Measurements from ENCODE around the gene ANTXRL. TPM values are rescaled to one million over a fixed set of nuclear protein-coding genes. Genes with fewer than 3 reads are reported as not detected.
"Not testable (repeated sequence)": the region's sequence is repeated elsewhere in the genome, so short reads cannot be mapped to it uniquely, and the experiment has no call there.

ANTXRL gene
- total RNA-seq, 1 experiment from 2014 or later, result not detected

DNA sequence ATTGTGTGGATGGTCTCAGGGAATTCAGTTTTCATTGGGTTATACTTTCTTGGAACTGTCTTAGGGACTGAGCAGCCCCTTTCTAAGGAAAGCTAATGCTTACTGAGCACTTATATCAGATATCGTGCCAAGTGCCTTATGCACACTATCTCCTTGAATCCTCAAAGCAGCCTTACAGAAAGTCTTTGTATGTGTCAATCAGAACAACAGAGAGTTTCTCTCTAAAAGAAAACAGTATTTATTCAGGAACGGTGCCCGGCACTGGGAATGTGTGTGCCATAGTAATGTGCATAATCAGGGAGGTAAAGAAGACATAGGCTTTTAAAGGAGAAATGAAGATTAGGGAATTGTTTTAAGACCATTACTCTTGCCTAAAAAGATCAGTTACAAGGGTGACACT is 17.3 kb downstream of the ANTXRL start:
- Mint-ChIP-seq H3K27me3 (ENCODE audit: insufficient read depth, unreplicated experiment) (no peaks in the 10 kb centered on the region), H3K27ac (ENCODE audit: low read depth, unreplicated experiment) (no peak overlapping the region), H3K9me3 (ENCODE audit: unreplicated experiment) (no peaks in the 10 kb centered on the region), H3K4me3 (ENCODE audit: unreplicated experiment) (no peak overlapping the region), H3K36me3 (ENCODE audit: insufficient read depth, unreplicated experiment) (no peaks in the 10 kb centered on the region), H3K4me1 (ENCODE audit: insufficient read depth, unreplicated experiment) (peaks cover 17% of the 10 kb centered on the region)
- intact Hi-C loops (cut with micrococcal nuclease), result no loop called here
- ChIA-PET POLR2A (interaction anchor here (0.7 kb wide), 1 partner anchor 14 kb away, joined by 3 read pairs; no protein-coding TSS in a partner anchor), CTCF (no interaction called here)
- BruUV-seq (replicated peaks), result no TSS peak
- TF ChIP-seq, protein P1, sequence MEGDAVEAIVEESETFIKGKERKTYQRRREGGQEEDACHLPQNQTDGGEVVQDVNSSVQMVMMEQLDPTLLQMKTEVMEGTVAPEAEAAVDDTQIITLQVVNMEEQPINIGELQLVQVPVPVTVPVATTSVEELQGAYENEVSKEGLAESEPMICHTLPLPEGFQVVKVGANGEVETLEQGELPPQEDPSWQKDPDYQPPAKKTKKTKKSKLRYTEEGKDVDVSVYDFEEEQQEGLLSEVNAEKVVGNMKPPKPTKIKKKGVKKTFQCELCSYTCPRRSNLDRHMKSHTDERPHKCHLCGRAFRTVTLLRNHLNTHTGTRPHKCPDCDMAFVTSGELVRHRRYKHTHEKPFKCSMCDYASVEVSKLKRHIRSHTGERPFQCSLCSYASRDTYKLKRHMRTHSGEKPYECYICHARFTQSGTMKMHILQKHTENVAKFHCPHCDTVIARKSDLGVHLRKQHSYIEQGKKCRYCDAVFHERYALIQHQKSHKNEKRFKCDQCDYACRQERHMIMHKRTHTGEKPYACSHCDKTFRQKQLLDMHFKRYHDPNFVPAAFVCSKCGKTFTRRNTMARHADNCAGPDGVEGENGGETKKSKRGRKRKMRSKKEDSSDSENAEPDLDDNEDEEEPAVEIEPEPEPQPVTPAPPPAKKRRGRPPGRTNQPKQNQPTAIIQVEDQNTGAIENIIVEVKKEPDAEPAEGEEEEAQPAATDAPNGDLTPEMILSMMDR (IDR thresholded peaks at IDR 0.05; ENCODE audit: unreplicated experiment), result no peak
- DNase-seq (ENCODE audit: unreplicated experiment), result no peak

DNA sequence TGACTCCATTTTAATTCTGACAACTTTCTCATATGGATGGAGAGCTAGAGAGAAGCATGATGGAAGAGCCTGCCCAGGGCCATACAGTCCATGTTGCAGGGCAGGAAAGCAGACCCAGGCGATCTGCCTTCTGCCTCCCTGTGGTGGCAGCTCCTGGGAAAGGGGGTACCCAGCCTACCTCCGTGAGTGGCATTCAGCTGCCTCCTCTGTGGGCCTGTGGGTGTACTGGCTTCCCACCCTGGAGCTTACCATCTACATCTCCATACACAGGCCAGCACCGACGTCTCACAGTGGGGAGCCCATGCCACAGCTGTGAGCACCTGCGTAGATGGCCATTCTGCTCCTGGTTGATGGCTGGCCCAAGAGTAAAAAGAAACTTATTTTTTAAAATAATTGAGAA is 17.9 kb downstream of the ANTXRL start:
- H3K4me3 Mint-ChIP-seq (ENCODE audit: unreplicated experiment); H3K36me3 Mint-ChIP-seq (ENCODE audit: insufficient read depth, unreplicated experiment); H3K27me3 Mint-ChIP-seq (ENCODE audit: insufficient read depth, unreplicated experiment); POLR2A ChIA-PET; DNase-seq (ENCODE audit: unreplicated experiment); intact Hi-C loops (cut with micrococcal nuclease); H3K9me3 Mint-ChIP-seq (ENCODE audit: unreplicated experiment); CTCF ChIA-PET; H3K27ac Mint-ChIP-seq (ENCODE audit: low read depth, unreplicated experiment); BruUV-seq (replicated peaks): not testable (repeated sequence)
- H3K4me1 Mint-ChIP-seq (ENCODE audit: insufficient read depth, unreplicated experiment), result peaks cover 17% of the 10 kb centered on the region

DNA sequence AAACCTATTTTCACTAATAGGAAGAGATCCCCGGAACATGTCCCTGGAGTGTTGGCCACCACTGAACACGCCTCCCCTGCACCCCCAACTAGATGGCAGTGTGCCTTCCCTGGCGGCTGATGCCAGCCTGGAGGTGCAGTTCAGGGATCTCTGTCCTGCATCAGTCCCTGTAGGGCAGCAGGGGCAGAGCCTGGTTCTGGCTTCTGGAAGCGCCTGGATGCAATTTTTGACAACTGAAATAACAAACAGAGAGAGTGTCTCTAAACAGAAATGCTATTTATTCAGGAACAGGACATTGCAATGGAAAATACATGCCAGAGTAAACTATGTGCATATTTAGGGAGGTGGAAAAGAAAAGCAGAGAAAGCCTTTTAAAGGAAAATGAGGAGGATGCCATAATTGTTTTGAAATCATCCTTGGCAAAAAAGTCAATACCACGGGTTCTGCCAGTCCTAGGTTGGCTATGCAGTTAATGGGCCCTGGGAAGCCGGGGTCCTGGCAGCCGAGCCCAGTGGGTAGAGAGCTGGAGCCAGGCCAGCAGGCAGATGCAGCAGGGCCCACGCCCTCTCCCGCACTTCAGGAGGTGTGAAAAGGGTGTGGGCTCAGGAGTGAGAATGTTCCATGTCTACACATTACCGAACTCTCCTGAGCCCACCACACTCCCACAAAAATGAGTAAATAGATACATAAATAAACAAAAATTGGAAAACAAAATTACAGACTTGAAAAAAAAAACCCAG is 18.5 kb downstream of the ANTXRL start:
- ChIA-PET POLR2A (no interaction called here), CTCF (interaction anchor here (0.8 kb wide), 1 partner anchor 1280 kb away, joined by 3 read pairs; no protein-coding TSS in a partner anchor)
- H3K36me3 Mint-ChIP-seq (ENCODE audit: insufficient read depth, unreplicated experiment), result no peaks in the 10 kb centered on the region
- H3K4me3 Mint-ChIP-seq (ENCODE audit: unreplicated experiment), result no peak overlapping the region
- H3K27me3 Mint-ChIP-seq (ENCODE audit: insufficient read depth, unreplicated experiment), result no peaks in the 10 kb centered on the region
- H3K27ac Mint-ChIP-seq (ENCODE audit: low read depth, unreplicated experiment), result no peak overlapping the region
- H3K9me3 Mint-ChIP-seq (ENCODE audit: unreplicated experiment), result no peaks in the 10 kb centered on the region
- intact Hi-C loops (cut with micrococcal nuclease), result no loop called here
- DNase-seq (ENCODE audit: unreplicated experiment), result no peak
- TF ChIP-seq, protein P1 (IDR thresholded peaks at IDR 0.05; ENCODE audit: unreplicated experiment), result no peak
- BruUV-seq (replicated peaks), result no TSS peak
- peaks cover 17% of the 10 kb centered on the region for H3K4me1 Mint-ChIP-seq (ENCODE audit: insufficient read depth, unreplicated experiment)

DNA sequence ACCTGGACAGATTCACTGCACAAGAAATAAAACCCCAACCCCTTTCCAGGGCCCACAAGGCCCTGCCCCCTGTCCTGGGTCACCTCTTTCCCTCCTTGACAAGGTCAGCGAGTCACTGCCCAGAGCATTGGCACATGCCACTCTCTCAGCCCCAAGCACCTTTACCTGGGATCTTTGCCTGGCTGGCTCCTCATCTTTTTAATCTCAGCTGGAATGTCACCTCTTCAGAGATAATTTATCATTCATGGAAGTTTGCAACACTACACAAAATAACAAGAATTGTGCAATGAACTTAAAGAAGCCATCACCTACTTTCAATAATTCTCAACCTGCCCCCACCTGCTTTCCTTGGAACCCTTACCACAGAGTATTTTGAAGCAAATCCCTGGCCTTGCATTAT is 19.2 kb downstream of the ANTXRL start:
- no peak overlapping the region for H3K4me3 Mint-ChIP-seq (ENCODE audit: unreplicated experiment)
- intact Hi-C loops (cut with micrococcal nuclease), result no loop called here
- no peaks in the 10 kb centered on the region for H3K9me3 Mint-ChIP-seq (ENCODE audit: unreplicated experiment)
- no peak overlapping the region for H3K27ac Mint-ChIP-seq (ENCODE audit: low read depth, unreplicated experiment)
- CTCF ChIA-PET, result interaction anchor here (0.8 kb wide), 1 partner anchor 1281 kb away, joined by 3 read pairs; no protein-coding TSS in a partner anchor
- DNase-seq (ENCODE audit: unreplicated experiment), result no peak
- H3K27me3 Mint-ChIP-seq (ENCODE audit: insufficient read depth, unreplicated experiment), result no peaks in the 10 kb centered on the region
- POLR2A ChIA-PET, result no interaction called here
- TF ChIP-seq, protein P1 (IDR thresholded peaks at IDR 0.05; ENCODE audit: unreplicated experiment), result no peak
- BruUV-seq (replicated peaks), result no TSS peak
- peaks cover 17% of the 10 kb centered on the region for H3K4me1 Mint-ChIP-seq (ENCODE audit: insufficient read depth, unreplicated experiment)
- no peaks in the 10 kb centered on the region for H3K36me3 Mint-ChIP-seq (ENCODE audit: insufficient read depth, unreplicated experiment)

Measured in MCF 10A (cell line).